Activated CD4-positive, alpha-beta T cell treated with anti-CD3 and anti-CD28 coated beads for 36 hours (primary cell): ENCODE measurements around the gene MYL9. TPM values are rescaled to one million over a fixed set of nuclear protein-coding genes. Genes with fewer than 3 reads are reported as not detected.
A peak's percentile ranks its signal among the peaks of the same experiment; 100 is the strongest.
"Not testable (repeated sequence)": the region's sequence is repeated elsewhere in the genome, so short reads cannot be mapped to it uniquely, and the experiment has no call there.

ENCODE experiments used
- ATAC-seq: fragments of 200-7000 bp; cut with Tn5 transposase; one replicate; pipeline ENCODE4 v1.10.0; 2021; ENCODE audit warnings: mild to moderate bottlenecking, moderate library complexity
- CTCF ChIA-PET: fragments of 350-600 bp; sonication (Branson Sonifier 250); formaldehyde crosslinking; loops from one replicate; lab custom pipeline; 2021; ENCODE audit warnings: antibody characterized with exemption; lab: Charles Lee
- POLR2A ChIA-PET: fragments of 350-600 bp; sonication (Branson Sonifier 250); formaldehyde crosslinking; loops from one replicate; lab custom pipeline; 2021; ENCODE audit warnings: antibody characterized with exemption, inconsistent platforms; lab: Charles Lee
- DNase-seq: peaks from one replicate; pipeline ENCODE4 v3.0.0-alpha.2; 2020
- H3K27ac Mint-ChIP-seq: one replicate; pipeline ENCODE4 v1.8.0; 2021; ENCODE audit warnings: mixed read lengths
- H3K27me3 Mint-ChIP-seq: one replicate; pipeline ENCODE4 v1.8.0; 2021; ENCODE audit warnings: mixed read lengths
- H3K36me3 Mint-ChIP-seq: one replicate; pipeline ENCODE4 v1.8.0; 2021; ENCODE audit warnings: low read depth, mixed read lengths
- H3K4me1 Mint-ChIP-seq: one replicate; pipeline ENCODE4 v1.8.0; 2021; ENCODE audit warnings: mixed read lengths
- H3K4me3 Mint-ChIP-seq: one replicate; pipeline ENCODE4 v1.8.0; 2021; ENCODE audit warnings: mild to moderate bottlenecking, moderate library complexity, mixed read lengths
- H3K9me3 Mint-ChIP-seq: one replicate; pipeline ENCODE4 v1.8.0; 2021; ENCODE audit warnings: low read depth, mixed read lengths
- intact Hi-C, 2 experiments: fragments of 100-400 bp; cut with DNase I in 1 of 2; cut with micrococcal nuclease in 1 of 2; formaldehyde crosslinking; loops; one replicate each; pipeline versions ENCODE4 v1.14.2 to v1.15.1; 2022 to 2024; cut with DNase I, micrococcal nuclease
- total RNA-seq, 2 experiments: library from RNA; stranded (reverse); gene quantifications; one replicate each; pipeline ENCODE4 v1.2.3, GENCODE V29; 2021

MYL9 gene
- total RNA-seq, 2 experiments from 2014 or later = 0.60 to 0.66 TPM

DNA sequence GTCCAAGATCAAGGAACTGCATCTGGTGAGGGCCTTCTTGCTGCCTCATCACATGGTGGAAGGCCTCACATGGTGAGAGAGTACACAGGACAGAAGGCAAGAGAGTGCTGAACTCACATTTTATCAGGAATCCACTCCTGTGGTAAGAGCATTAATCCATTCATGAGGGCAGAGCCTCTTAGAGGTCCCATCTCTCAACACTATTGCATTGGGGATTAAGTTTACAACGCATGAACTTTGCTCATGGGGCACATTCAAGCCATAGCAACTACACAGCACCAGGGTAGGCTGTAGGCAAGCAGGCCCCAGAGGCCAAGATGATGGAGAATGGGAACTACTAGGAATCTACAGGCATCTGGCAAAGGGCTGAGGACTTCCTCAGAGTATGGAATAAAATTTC is 22.1 kb downstream of the MYL9 start:
- CTCF ChIA-PET = no interaction called here

DNA sequence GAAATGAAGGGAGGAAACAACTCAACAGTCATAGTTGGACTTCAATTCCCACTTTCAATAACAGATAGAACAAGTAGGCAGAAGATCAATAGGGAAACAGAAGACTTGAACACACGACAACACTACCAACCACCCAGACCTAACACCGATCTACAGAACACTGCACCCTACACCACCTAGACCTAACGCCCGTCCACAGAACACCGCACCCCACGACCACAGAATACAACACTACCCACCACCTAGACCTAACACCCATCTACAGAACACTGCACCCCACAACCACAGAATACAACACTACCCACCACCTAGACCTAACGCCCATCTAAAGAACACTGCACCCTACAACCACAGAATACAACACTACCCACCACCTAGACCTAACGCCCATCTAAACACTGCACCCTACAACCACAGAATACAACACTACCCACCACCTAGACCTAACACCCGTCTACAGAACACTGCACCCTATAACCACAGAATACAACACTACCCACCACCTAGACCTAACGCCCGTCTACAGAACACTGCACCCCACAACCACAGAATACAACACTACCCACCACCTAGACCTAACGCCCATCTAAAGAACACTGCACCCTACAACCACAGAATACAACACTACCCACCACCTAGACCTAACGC is 22.9 kb downstream of the MYL9 start:
- H3K27me3 Mint-ChIP-seq, DNase-seq, CTCF ChIA-PET, intact Hi-C loops, H3K4me3 Mint-ChIP-seq, H3K27ac Mint-ChIP-seq, ATAC-seq, POLR2A ChIA-PET, H3K4me1 Mint-ChIP-seq, H3K36me3 Mint-ChIP-seq, H3K9me3 Mint-ChIP-seq: not testable (repeated sequence)

More for the DNA sequence above, 22.1 kb downstream of the MYL9 start:
- Mint-ChIP-seq H3K4me1 (no peaks in the 10 kb centered on the region), H3K27me3 (no peaks in the 10 kb centered on the region), H3K36me3 (peaks cover 2% of the 10 kb centered on the region), H3K9me3 (peaks cover 4% of the 10 kb centered on the region), H3K27ac (no peak overlapping the region), H3K4me3 (no peak overlapping the region)
- DNase-seq = no peak
- intact Hi-C loops = no loop called here
- ATAC-seq = no peak
- POLR2A ChIA-PET = no interaction called here

- intact Hi-C loops, DNase-seq, H3K27me3 Mint-ChIP-seq, ATAC-seq, H3K4me3 Mint-ChIP-seq, H3K9me3 Mint-ChIP-seq, POLR2A ChIA-PET, H3K36me3 Mint-ChIP-seq, H3K4me1 Mint-ChIP-seq, H3K27ac Mint-ChIP-seq: not testable (repeated sequence)
- CTCF ChIA-PET = interaction anchor here (1.0 kb wide), 1 partner anchor 244 kb away, joined by 4 read pairs; no protein-coding TSS in a partner anchor
These were observed 23.4 kb downstream of the MYL9 start for GRCh38 chr20:36564726-36565121.

- ChIA-PET POLR2A (no interaction called here), CTCF (interaction anchor here (1.0 kb wide), 2 partner anchors 40 to 243 kb away, joined by 3 to 4 read pairs; partner anchors contain the start of gene RAB5IF)
- Mint-ChIP-seq H3K27ac (no peak overlapping the region), H3K27me3 (no peaks in the 10 kb centered on the region), H3K4me3 (no peak overlapping the region), H3K4me1 (no peaks in the 10 kb centered on the region), H3K36me3 (peaks cover 2% of the 10 kb centered on the region), H3K9me3 (peaks cover 4% of the 10 kb centered on the region)
- DNase-seq = no peak
- intact Hi-C loops = no loop called here
- ATAC-seq = no peak
These were observed 24.2 kb downstream of the MYL9 start for GRCh38 chr20:36565520-36565919.

DNA sequence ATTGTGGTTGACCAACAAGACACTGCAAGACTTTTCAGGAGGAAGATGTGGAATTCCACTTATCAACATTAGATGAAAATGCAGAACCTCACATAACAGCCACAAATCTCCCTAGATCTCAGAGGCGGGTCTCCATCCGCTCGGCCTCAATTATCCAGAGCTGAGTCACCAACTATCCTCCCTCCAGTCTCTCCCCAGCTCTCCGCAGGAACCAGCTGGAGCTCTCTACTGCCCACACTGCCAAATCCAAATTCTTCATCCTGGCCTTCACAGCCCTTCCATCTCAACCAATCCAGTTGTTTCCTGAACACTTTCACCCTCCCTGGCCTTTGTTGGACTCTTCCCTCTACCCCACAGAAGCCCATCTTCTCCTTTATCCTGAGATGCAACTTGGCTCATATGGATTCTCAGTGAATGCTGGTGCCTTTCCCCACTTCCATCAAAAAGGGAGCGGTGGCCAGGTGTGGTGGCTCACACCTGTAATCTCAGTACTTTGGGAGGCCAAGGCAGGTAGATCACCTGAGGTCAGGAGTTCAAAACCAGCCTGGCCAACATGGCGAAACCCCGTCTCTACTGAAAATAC is 28.6 kb downstream of the MYL9 start:
- DNase-seq = no peak
- POLR2A ChIA-PET = no interaction called here
- ATAC-seq = no peak
- Mint-ChIP-seq H3K27me3 (no peaks in the 10 kb centered on the region), H3K36me3 (peaks cover 4% of the 10 kb centered on the region), H3K27ac (no peak overlapping the region), H3K4me3 (no peak overlapping the region), H3K4me1 (peaks cover 18% of the 10 kb centered on the region), H3K9me3 (peaks cover 2% of the 10 kb centered on the region)
- intact Hi-C loops = loop anchor here (10.0 kb wide), 2 partner anchors 105 to 1115 kb away; partner anchors contain the start of gene CEP250 (in 1 of the 2)
- CTCF ChIA-PET = interaction anchor here (1.8 to 4.5 kb wide), 2 partner anchors 13 to 35 kb away, joined by 4 to 34 read pairs; partner anchors contain the start of gene RAB5IF

DNA sequence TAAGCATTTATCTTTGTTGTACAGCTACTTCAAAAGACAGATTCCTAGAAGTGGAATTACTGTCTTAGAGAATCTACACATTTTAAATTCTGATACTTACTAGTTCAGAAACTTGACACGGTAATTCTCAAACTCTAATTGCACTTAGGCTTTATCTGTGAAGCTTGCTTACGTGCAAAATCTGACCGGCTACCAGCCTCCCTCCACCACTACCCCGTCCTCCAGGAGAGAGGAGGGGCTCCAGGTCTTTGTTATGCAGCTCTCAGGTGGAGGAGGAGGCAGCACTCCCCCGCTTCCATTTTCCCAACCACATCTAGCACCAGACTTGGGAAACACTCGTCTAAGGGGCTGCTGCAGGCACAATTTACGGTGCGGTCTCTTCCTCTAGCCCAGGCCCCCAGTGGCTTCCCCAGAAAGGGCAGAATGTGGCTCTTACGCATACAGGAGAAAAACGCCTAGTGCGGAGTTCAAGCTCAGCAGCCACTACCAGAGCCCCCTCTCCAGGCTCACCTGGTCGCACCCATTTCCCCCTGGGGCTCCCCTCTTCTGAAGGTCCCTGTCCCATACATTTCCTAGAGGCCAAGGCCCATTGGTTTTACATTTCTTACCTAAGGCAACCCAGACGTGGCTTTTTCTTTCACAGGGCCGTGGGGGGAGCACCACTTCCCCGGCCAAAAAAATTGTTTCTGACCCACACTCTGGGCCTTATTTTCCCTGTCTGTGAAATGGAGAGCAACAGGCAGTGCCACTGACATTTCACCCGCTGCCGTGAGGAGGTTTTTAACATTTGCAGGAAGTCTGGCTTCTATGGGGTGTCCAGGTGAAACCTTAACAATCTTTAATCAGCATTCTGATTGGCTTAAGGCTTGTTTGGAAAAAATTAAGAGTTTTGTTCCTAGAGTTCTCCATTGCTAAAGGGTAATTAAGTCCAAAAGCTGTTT is 30.5 kb downstream of the MYL9 start:
- CTCF ChIA-PET = interaction anchor here (1.2 to 4.5 kb wide), 8 partner anchors 15 to 237 kb away, joined by 3 to 34 read pairs (median 4); partner anchors contain the start of gene RAB5IF
- peaks cover 20% of the 10 kb centered on the region for H3K36me3 Mint-ChIP-seq
- peak overlapping the region; percentile 93 for H3K27ac Mint-ChIP-seq
- H3K27me3 Mint-ChIP-seq = no peaks in the 10 kb centered on the region
- ATAC-seq = no peak
- H3K4me3 Mint-ChIP-seq = peak overlapping the region; percentile 82
- intact Hi-C loops = loop anchor here (1.0 to 10.0 kb wide), 9 partner anchors 15 to 1117 kb away; partner anchors contain the start of genes CEP250 (in 1 of the 2), NDRG3 (in 1 of the 2) and PHF20 (in 1 of the 2)
- peaks cover 35% of the 10 kb centered on the region for H3K4me1 Mint-ChIP-seq
- peak; percentile 20 for DNase-seq
- H3K9me3 Mint-ChIP-seq = no peaks in the 10 kb centered on the region
- POLR2A ChIA-PET = interaction anchor here (0.7 to 3.5 kb wide), 4 partner anchors 24 to 98 kb away, joined by 3 to 14 read pairs (median 5); partner anchors contain the start of gene RAB5IF

DNA sequence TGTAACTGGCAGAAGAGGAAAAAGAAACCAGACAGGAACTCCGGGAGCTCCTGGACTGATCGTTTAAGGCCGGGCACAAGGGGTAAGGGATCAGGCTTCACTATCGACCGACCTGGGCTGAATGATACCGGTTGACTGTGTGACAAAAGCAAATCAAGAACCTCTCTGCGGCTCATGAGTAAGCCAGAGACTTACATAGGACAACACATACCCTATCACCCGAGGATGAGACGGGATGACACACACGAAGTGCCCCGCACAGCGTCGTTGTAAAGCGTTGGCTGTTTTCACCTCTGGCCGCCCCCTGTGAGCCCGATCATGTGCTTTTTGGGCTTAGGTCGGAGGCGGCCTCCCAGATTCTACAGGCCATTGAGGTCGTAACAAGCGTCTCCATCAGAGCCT is 31.4 kb downstream of the MYL9 start:
- ATAC-seq (peak; percentile 87), DNase-seq (peak; percentile 88)
- no peaks in the 10 kb centered on the region for H3K9me3 Mint-ChIP-seq
- CTCF ChIA-PET = interaction anchor here (1.2 to 4.5 kb wide), 4 partner anchors 22 to 236 kb away, joined by 3 to 34 read pairs (median 6); partner anchors contain the start of gene RAB5IF
- peaks cover 35% of the 10 kb centered on the region for H3K4me1 Mint-ChIP-seq
- peaks cover 21% of the 10 kb centered on the region for H3K36me3 Mint-ChIP-seq
- POLR2A ChIA-PET = interaction anchor here (0.7 to 3.5 kb wide), 4 partner anchors 23 to 99 kb away, joined by 3 to 14 read pairs (median 5); partner anchors contain the start of gene RAB5IF
- peak overlapping the region; percentile 82 for H3K4me3 Mint-ChIP-seq
- intact Hi-C loops = loop anchor here (1.0 to 10.0 kb wide), 19 partner anchors 16 to 1118 kb away; partner anchors contain the start of genes RAB5IF (in 2 of the 2), CEP250 (in 1 of the 2), DSN1 (in 1 of the 2) and NDRG3 (in 1 of the 2)
- no peaks in the 10 kb centered on the region for H3K27me3 Mint-ChIP-seq
- H3K27ac Mint-ChIP-seq = peak overlapping the region; percentile 93

DNA sequence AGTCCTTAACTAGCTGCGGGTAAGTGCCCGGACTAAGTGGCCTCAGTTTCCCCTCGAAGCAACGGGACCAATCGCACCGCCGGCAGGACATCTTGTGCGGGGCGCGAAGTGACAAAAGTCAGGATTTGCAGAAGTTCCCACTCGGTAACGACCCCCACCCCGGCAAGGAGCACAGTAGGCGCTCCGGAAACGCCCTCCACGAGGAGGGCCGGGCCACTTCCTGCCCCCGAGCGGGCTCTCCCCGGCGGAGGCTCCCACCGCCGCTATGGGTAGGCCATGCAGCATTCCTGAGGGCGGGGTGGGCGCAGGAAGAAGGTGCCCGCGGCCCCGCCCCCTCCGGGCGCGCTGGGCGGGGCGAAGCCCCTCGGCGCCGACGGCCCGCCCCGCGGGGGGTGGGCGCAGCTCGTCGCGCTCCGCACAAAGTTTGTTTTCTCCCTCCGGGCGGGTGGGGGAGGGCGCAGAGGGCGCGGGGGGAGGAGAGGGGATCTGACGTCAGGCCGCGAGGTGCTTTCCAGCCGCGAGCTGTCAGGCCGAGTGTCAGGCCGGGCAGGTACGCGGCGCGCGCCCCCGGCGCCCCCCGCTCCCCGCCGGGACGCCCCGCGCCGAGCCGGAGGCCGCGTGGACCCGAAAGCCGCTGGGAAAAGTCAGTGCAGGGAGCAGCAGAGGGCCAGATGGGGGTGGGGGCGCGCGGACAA is 31.9 kb downstream of the MYL9 start, which contains the start of gene TGIF2:
Gene TGIF2 (plus strand): TSS at position 495 of the 695 bp plus-strand sequence. CDS start 5,178 bp downstream, outside the sequence.
- Mint-ChIP-seq H3K27ac (peak within 1 kb of the TSS; percentile 93), H3K36me3 (peaks cover 23% of the 10 kb centered on the region), H3K4me1 (peaks cover 35% of the 10 kb centered on the region), H3K9me3 (no peaks in the 10 kb centered on the region), H3K27me3 (no peaks in the 10 kb centered on the region), H3K4me3 (peak within 1 kb of the TSS; percentile 88)
- intact Hi-C loops = loop anchor here (1.0 to 10.0 kb wide), 18 partner anchors 16 to 1118 kb away; partner anchors contain the start of genes RAB5IF (in 2 of the 2), CEP250 (in 1 of the 2), DSN1 (in 1 of the 2) and NDRG3 (in 1 of the 2)
- peak; percentile 75 for ATAC-seq
- peak; percentile 95 for DNase-seq
- ChIA-PET POLR2A (interaction anchor here (0.6 to 3.5 kb wide), 4 partner anchors 22 to 71 kb away, joined by 3 to 14 read pairs (median 6); partner anchors contain the start of gene RAB5IF), CTCF (interaction anchor here (1.2 to 4.5 kb wide), 3 partner anchors 22 to 181 kb away, joined by 3 to 34 read pairs (median 10); partner anchors contain the start of gene RAB5IF)

GRCh38 chr20:36573798-36574365 is 32.6 kb downstream of the MYL9 start:
- peak overlapping the region; percentile 88 for H3K4me3 Mint-ChIP-seq
- no peak for ATAC-seq

More at GRCh38 chr20:36573798-36574365, 32.6 kb downstream of the MYL9 start:
- Mint-ChIP-seq H3K9me3 (no peaks in the 10 kb centered on the region), H3K27ac (peak overlapping the region; percentile 51), H3K4me1 (peaks cover 35% of the 10 kb centered on the region), H3K27me3 (no peaks in the 10 kb centered on the region), H3K36me3 (peaks cover 27% of the 10 kb centered on the region)
- intact Hi-C loops = loop anchor here (1.0 to 10.0 kb wide), 18 partner anchors 17 to 1119 kb away; partner anchors contain the start of genes RAB5IF (in 2 of the 2), CEP250 (in 1 of the 2), DSN1 (in 1 of the 2) and NDRG3 (in 1 of the 2)
- ChIA-PET CTCF (interaction anchor here (1.5 to 4.5 kb wide), 2 partner anchors 21 to 31 kb away, joined by 10 to 34 read pairs; partner anchors contain the start of gene RAB5IF), POLR2A (interaction anchor here (0.6 to 3.5 kb wide), 3 partner anchors 32 to 70 kb away, joined by 3 to 14 read pairs (median 4); partner anchors contain the start of gene RAB5IF)
- DNase-seq = peak; percentile 44
